Astrocyte of the cerebellum (primary cell): ENCODE measurements around the gene LCE2C.
"Not testable (repeated sequence)": the region's sequence is repeated elsewhere in the genome, so short reads cannot be mapped to it uniquely, and the experiment has no call there.

Experiments used
- DNase-seq: peaks from one replicate; pipeline ENCODE4 v3.0.0-alpha.2; 2011; ENCODE audit warnings: low read depth
- H3K4me3 ChIP-seq: 2 replicates; pipeline ENCODE4 v1.5.1; 2011; ENCODE audit warnings: mild to moderate bottlenecking, low read depth, low read length, moderate library complexity
- in situ Hi-C: cut with HindIII; loops from 2 replicates; pipeline ENCODE4 v1.10.0; 2017; ENCODE audit warnings: low sequenced_read_pairs
- TF ChIP-seq, protein P1 (sequence below): IDR thresholded peaks from 2 replicates; pipeline ENCODE4 v1.5.1; 2012; ENCODE audit warnings: low read length, low read depth, moderate library complexity, mild to moderate bottlenecking; ENCODE audit errors: missing control alignments

The LCE2C gene, protein sequence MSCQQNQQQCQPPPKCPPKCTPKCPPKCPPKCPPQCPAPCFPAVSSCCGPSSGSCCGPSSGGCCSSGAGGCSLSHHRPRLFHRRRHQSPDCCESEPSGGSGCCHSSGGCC

DNA sequence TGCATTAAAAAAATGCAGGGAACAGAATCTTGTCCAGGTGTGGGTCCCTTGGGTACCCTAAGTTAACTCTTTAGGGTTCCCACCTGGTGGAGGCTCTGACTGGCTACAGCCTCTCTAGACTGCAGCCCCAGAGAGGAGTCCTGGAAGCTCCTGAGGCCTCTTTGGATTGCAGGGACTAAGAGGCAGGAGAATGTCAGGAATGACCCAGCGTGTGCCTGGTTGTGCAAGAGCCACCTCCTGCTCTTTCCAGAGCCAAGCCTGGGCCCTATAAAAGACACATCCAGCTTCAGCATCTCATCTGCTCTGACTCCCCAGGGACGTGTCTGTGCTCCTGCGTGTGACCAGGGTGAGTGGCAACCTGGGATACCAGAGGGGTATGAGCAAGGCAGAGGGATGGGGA lies at the start of gene LCE2C:
TSS of gene LCE2C (plus strand) at position 297 of the 400 bp plus-strand sequence. CDS start 737 bp downstream, outside the sequence.
- H3K4me3 ChIP-seq, DNase-seq, in situ Hi-C loops: not testable (repeated sequence)

DNA sequence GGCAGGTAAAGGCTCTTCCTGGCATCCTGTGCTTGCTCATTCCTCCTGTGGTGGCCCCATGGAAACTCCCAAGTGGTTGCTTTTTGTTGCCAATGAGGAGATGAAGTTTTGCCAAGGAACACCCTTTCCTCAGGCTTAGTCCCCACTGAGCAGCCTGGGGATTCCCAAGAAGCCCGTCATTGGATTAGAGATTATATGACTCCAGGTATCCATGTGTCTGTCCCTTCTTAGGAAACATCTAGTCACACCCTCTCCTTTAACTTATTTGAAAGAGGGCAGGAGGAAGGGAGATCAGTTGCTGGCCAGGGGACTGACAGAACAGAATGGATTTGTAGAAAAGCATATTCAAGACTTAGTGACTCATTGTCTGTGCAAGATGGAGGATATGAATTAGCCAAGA lies 48.3 kb upstream of the LCE2C start:
- TF ChIP-seq, protein P1, sequence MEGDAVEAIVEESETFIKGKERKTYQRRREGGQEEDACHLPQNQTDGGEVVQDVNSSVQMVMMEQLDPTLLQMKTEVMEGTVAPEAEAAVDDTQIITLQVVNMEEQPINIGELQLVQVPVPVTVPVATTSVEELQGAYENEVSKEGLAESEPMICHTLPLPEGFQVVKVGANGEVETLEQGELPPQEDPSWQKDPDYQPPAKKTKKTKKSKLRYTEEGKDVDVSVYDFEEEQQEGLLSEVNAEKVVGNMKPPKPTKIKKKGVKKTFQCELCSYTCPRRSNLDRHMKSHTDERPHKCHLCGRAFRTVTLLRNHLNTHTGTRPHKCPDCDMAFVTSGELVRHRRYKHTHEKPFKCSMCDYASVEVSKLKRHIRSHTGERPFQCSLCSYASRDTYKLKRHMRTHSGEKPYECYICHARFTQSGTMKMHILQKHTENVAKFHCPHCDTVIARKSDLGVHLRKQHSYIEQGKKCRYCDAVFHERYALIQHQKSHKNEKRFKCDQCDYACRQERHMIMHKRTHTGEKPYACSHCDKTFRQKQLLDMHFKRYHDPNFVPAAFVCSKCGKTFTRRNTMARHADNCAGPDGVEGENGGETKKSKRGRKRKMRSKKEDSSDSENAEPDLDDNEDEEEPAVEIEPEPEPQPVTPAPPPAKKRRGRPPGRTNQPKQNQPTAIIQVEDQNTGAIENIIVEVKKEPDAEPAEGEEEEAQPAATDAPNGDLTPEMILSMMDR: no peak
- no peak overlapping the region for H3K4me3 ChIP-seq
- in situ Hi-C loops: no loop called here
- no peak for DNase-seq

DNA sequence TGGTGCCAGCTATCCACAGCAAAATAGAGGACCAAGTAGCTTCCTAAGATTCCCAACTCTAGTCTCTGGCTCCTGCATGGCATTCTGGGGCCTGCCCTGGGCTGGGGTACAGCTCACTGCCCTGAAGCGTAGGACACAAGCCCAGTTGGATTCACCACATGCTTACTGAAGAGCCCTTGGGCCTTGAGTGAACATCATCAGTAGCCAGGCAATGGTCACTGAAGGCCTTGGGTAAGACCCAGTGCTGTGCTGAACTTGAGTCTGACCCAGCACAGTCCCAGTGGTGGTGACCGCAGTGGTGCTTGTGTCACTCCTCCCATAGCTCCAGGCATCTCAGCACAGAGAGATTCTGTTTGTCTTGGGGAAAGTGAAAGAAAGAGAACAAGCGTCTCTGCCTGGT lies 44.5 kb upstream of the LCE2C start:
- in situ Hi-C loops: no loop called here
- TF ChIP-seq, protein P1: no peak
- no peak for DNase-seq
- H3K4me3 ChIP-seq: no peak overlapping the region

DNA sequence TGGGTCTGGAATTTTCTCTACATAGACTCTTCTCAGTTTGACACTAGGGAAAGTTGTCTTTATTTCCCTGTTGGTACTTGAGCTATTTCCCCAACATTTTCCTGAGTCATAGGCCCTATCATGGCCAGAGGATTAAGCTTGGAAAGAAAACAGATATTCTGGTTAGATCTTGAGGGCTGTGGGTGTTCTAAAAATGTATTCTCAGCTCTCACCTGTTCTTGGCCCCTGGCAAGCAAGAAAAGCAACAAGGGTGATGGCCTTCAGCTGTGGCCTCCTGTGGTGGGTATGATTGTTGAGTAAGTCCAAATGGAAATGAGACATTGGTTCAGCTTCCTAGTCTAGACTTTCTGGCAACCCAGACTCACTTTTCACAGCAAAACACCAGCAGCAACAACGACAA lies 34.7 kb upstream of the LCE2C start:
- no peak overlapping the region for H3K4me3 ChIP-seq
- TF ChIP-seq, protein P1: no peak
- in situ Hi-C loops: no loop called here
- DNase-seq: no peak

DNA sequence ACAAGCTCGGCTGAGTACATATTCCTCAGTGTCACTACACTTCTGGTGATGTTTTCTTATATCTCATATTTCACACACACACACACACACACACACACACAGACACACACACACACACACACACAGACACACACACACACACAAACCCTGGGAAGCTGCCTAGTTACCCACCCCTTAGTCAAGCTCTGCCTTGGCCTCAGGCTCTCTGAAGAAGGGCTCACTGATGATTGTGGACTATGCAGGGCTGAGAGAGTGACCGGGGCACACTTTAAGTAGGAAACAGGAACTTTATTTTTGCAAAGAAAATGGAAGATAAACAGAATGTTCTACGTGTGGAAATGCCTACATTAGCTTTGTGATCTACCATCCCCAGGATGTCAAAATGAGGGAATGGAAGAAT lies 31.1 kb upstream of the LCE2C start:
- in situ Hi-C loops: no loop called here

DNA sequence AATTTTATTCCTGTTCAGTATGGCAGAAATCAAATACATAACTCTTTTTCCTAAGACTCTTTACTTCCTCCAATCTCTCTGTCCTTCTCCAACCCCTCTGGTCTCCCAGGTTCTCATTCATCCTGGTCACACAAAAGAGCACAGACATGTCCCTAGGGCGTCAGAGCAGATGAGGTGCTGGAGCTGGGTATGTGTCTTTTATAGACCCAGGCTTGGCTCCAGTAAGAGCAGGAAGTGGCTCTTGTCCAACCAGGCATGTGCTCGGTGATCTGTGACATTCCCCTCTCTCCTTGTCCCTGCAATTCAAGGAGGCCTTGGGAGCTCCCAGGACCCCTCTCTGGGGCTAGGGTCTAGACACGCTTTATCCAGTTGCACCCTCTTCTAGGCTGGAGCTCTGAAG lies 29.9 kb upstream of the LCE2C start:
- in situ Hi-C loops: no loop called here
- H3K4me3 ChIP-seq: no peak overlapping the region
- no peak for DNase-seq
- TF ChIP-seq, protein P1: no peak

More for the DNA sequence above, 31.1 kb upstream of the LCE2C start:
- no peak overlapping the region for H3K4me3 ChIP-seq
- no peak for DNase-seq
- TF ChIP-seq, protein P1: no peak

DNA sequence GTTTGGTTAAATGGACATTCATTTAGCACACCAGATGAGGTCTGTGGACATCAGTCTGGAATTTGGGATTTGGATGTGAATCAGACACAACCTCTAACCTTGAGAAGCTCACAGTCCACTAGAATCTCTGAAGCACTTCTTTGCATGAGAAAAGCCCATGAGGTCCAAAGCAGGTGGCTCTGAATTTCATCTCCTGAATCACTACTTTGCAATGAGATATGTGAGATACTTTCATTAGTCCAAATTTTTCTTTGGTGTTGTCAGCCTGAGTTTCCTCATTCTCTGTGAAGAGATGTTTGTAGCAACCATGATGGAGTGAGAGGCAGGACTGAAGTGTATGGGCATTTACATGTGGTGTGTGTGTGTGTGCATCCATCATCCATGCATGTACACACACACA lies 28.4 kb upstream of the LCE2C start:
- no peak overlapping the region for H3K4me3 ChIP-seq
- no peak for DNase-seq
- in situ Hi-C loops: no loop called here
- TF ChIP-seq, protein P1: no peak
